Osteocyte (in vitro differentiated cells): ENCODE data around the gene CLEC14A. TPM values are rescaled to one million over a fixed set of nuclear protein-coding genes. Genes with fewer than 3 reads are reported as not detected.

ENCODE experiments used
- DNase-seq: peaks from one replicate; pipeline ENCODE4 v3.0.0; 2021; ENCODE audit warnings: mixed read lengths; ENCODE audit not compliant: unreplicated experiment; ENCODE audit errors: extremely low spot score
- H3K27ac Mint-ChIP-seq: one replicate; pipeline ENCODE4 v1.8.0; 2021; ENCODE audit warnings: mild to moderate bottlenecking, mixed read lengths; ENCODE audit not compliant: unreplicated experiment
- H3K27me3 Mint-ChIP-seq: one replicate; pipeline ENCODE4 v1.8.0; 2021; ENCODE audit warnings: mixed read lengths; ENCODE audit not compliant: unreplicated experiment
- H3K36me3 Mint-ChIP-seq: one replicate; pipeline ENCODE4 v1.8.0; 2021; ENCODE audit warnings: mixed read lengths; ENCODE audit not compliant: unreplicated experiment
- H3K4me1 Mint-ChIP-seq: one replicate; pipeline ENCODE4 v1.8.0; 2021; ENCODE audit warnings: mixed read lengths; ENCODE audit not compliant: unreplicated experiment
- H3K4me3 Mint-ChIP-seq: one replicate; pipeline ENCODE4 v1.8.0; 2021; ENCODE audit warnings: mild to moderate bottlenecking, moderate library complexity, mixed read lengths; ENCODE audit not compliant: unreplicated experiment
- H3K9me3 Mint-ChIP-seq: one replicate; pipeline ENCODE4 v1.8.0; 2021; ENCODE audit warnings: mixed read lengths; ENCODE audit not compliant: unreplicated experiment
- CTCF ChIP-seq: fragments of 200-600 bp; sonication (generic); IDR thresholded peaks from 2 replicates; pipeline ENCODE4 v1.5.0; 2021; ENCODE audit warnings: antibody characterized with exemption, mild to moderate bottlenecking, moderate library complexity
- total RNA-seq: library from RNA; stranded (reverse); gene quantifications from 2 replicates; pipeline ENCODE4 v1.2.1, GENCODE V29; 2021

The CLEC14A gene
- total RNA-seq, 1 donor from 2014 or later, result not detected

- Mint-ChIP-seq H3K27me3 (no peaks in the 10 kb centered on the region), H3K9me3 (peaks cover 4% of the 10 kb centered on the region), H3K4me1 (no peaks in the 10 kb centered on the region), H3K4me3 (no peak overlapping the region), H3K36me3 (no peaks in the 10 kb centered on the region), H3K27ac (no peak overlapping the region)
- no peak for DNase-seq
- no peak for TF ChIP-seq CTCF
Observed at GRCh38 chr14:38279572-38279971, 23.7 kb upstream of the CLEC14A start.

GRCh38 chr14:38278035-38278434 is 22.1 kb upstream of the CLEC14A start:
- H3K36me3 Mint-ChIP-seq, result no peaks in the 10 kb centered on the region
- no peak for TF ChIP-seq CTCF
- H3K4me1 Mint-ChIP-seq, result no peaks in the 10 kb centered on the region
- no peaks in the 10 kb centered on the region for H3K27me3 Mint-ChIP-seq
- H3K27ac Mint-ChIP-seq, result no peak overlapping the region
- no peak for DNase-seq
- no peaks in the 10 kb centered on the region for H3K9me3 Mint-ChIP-seq
- no peak overlapping the region for H3K4me3 Mint-ChIP-seq

GRCh38 chr14:38262844-38263243 is 7.0 kb upstream of the CLEC14A start:
- peaks cover 5% of the 10 kb centered on the region for H3K27me3 Mint-ChIP-seq
- no peak for DNase-seq
- no peak overlapping the region for H3K4me3 Mint-ChIP-seq
- H3K4me1 Mint-ChIP-seq, result no peaks in the 10 kb centered on the region
- TF ChIP-seq CTCF, result no peak
- H3K27ac Mint-ChIP-seq, result no peak overlapping the region
- no peaks in the 10 kb centered on the region for H3K36me3 Mint-ChIP-seq
- H3K9me3 Mint-ChIP-seq, result peaks cover 29% of the 10 kb centered on the region

- DNase-seq, result no peak
- no peak overlapping the region for H3K27ac Mint-ChIP-seq
- peaks cover 9% of the 10 kb centered on the region for H3K27me3 Mint-ChIP-seq
- no peak for TF ChIP-seq CTCF
- H3K36me3 Mint-ChIP-seq, result no peaks in the 10 kb centered on the region
- H3K4me3 Mint-ChIP-seq, result no peak overlapping the region
- peaks cover 23% of the 10 kb centered on the region for H3K9me3 Mint-ChIP-seq
- H3K4me1 Mint-ChIP-seq, result no peaks in the 10 kb centered on the region
Observed at GRCh38 chr14:38261620-38262019, 5.7 kb upstream of the CLEC14A start.

- H3K4me1 Mint-ChIP-seq, result peaks cover 5% of the 10 kb centered on the region
- H3K36me3 Mint-ChIP-seq, result no peaks in the 10 kb centered on the region
- no peak overlapping the region for H3K4me3 Mint-ChIP-seq
- peaks cover 8% of the 10 kb centered on the region for H3K9me3 Mint-ChIP-seq
- TF ChIP-seq CTCF, result no peak
- H3K27ac Mint-ChIP-seq, result no peak overlapping the region
- H3K27me3 Mint-ChIP-seq, result peaks cover 26% of the 10 kb centered on the region
- DNase-seq, result no peak
Observed at GRCh38 chr14:38257507-38257906, 1.6 kb upstream of the CLEC14A start.
